ENCODE results near the gene FGA.
A peak's percentile ranks its signal among the peaks of the same experiment; 100 is the strongest.

The FGA gene

DNA sequence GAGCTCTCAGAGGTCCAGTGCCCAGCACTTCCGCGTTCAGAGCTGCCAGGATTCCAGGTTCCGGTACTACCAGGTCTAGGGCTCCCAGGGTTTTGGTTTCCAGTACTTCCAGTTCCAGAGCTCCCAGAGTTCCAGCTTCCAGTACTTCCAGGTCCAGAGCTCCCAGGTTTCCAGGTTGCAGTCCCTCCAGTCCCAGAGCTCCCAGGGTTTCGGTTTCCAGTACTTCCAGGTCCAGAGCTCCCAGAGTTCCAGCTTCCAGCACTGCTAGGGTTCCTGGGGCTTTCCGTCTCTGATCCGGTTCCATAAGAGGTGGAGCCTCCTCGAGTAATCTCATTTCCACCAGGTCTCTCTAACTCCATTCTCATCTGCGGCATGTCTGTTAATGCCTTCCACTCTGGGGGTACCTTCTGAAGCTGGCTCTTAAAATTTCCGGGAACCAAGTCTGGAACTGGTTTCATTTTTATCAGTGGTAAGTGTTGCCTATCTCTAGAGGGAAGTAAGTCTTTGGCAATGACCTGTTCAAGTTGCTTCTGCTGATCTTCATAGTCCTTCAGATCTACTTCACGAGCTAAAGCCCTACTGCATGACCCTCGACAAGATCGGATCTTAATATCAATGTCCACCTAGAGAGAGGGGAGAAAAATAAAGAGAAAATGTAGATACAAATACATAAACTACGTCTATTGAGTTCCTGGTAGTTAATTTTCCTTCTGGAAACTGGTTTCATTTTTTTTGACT, 4.1 kb downstream of the FGA start:
- peak overlapping the region; percentile 13; the same call in 1 of the 2 replicates for H3K4me3 ChIP-seq (ENCODE audit: low read depth, low read length)
- TF ChIP-seq, protein P1, sequence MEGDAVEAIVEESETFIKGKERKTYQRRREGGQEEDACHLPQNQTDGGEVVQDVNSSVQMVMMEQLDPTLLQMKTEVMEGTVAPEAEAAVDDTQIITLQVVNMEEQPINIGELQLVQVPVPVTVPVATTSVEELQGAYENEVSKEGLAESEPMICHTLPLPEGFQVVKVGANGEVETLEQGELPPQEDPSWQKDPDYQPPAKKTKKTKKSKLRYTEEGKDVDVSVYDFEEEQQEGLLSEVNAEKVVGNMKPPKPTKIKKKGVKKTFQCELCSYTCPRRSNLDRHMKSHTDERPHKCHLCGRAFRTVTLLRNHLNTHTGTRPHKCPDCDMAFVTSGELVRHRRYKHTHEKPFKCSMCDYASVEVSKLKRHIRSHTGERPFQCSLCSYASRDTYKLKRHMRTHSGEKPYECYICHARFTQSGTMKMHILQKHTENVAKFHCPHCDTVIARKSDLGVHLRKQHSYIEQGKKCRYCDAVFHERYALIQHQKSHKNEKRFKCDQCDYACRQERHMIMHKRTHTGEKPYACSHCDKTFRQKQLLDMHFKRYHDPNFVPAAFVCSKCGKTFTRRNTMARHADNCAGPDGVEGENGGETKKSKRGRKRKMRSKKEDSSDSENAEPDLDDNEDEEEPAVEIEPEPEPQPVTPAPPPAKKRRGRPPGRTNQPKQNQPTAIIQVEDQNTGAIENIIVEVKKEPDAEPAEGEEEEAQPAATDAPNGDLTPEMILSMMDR (IDR thresholded peaks at IDR 0.05; ENCODE audit: low read depth, low read length), result no peak

DNA sequence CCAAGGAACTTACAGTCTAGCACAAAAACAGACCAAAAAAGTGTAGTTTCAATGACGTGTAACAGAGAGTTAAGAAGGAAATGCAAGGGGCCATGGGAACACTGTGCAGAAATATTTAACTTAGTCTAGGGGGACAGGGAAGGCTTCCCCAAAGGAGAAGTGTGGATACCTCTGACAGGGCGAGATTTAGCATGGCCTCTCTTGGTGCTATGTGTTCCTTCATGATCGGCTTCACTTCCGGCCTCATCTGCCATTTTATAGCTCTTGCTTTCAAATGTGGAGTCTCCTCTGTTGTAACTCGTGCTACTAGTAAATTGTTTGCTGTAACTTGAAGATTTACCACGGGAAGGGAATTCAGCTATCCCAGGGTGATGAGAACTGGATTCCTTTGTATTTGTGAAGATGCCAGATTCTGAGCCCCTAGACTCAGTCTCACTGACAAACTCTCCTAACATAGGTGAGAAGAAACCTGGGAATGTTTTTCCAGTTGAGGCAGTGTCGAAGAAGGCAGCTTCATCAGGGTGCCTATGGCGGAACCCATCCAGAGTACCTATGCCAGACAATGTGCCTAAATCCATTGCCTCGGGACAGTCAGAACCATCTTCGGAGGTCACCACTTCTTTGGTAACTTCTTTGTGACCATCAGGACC, 5.0 kb downstream of the FGA start:
- no peak overlapping the region for H3K4me3 ChIP-seq (ENCODE audit: low read depth, low read length)
- TF ChIP-seq, protein P1 (IDR thresholded peaks at IDR 0.05; ENCODE audit: low read depth, low read length), result no peak

DNA sequence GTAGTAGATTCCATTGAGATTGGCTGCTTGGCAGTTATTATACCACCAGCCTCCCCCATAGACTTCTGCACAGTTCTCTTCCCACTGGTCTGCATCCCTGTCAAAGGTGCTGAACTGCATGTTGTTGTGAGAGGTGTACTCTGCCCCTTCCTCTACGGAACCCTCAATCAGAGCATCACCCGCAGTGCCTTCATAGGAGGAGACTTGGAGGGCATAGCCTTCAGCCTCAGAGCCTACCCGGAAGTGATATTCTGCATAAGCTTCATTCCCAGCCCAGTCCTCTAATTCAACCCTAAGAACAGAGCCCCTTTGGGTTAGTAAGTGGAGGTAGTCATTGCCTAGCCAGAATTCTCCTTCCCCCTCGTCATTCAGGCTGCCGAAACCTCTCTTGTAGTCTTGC, 6.3 kb downstream of the FGA start:
- TF ChIP-seq, protein P1 (IDR thresholded peaks at IDR 0.05; ENCODE audit: low read depth, low read length), result no peak
- H3K4me3 ChIP-seq (ENCODE audit: low read depth, low read length), result no peak overlapping the region

DNA sequence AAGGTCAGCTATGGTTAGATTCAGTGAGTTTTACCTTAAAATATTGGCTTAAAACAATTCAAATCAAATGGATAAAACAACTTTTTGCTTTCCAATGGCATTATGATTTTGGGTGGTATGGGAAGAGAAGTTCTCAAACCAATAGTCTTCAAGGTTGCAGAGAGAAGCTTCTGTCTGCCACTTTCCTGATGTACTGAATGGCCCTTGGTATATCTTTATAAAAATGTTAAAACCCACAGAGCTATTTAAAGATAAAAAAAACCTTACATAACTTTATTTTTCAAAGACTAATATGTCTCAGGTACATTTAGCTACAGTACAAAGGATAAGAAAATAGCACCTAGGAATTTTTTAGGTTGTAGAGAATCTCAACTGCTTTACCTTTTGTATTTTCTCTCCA, 6.9 kb downstream of the FGA start:
- TF ChIP-seq, protein P1 (IDR thresholded peaks at IDR 0.05; ENCODE audit: low read depth, low read length), result no peak
- H3K4me3 ChIP-seq (ENCODE audit: low read depth, low read length), result no peak overlapping the region

DNA sequence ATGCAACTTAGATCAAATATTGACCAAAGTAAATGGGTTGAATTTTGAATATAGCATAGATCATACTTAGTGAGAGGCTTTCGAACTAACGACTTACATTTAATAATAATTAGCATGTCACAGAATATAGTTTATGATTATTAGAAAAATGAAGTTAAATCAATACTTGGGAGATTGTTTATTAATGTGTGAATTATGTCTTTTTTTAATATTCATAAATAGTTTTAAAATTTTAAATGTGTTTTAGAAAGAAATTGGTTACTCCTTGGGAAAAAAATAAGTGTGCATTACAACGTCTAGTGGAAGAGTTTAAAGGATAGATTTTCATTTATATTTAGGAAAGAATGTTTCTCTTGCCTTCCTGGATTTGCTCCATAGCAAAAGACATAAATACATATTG, 7.3 kb downstream of the FGA start:
- no peak overlapping the region for H3K4me3 ChIP-seq (ENCODE audit: low read depth, low read length)
- TF ChIP-seq, protein P1 (IDR thresholded peaks at IDR 0.05; ENCODE audit: low read depth, low read length), result no peak

DNA sequence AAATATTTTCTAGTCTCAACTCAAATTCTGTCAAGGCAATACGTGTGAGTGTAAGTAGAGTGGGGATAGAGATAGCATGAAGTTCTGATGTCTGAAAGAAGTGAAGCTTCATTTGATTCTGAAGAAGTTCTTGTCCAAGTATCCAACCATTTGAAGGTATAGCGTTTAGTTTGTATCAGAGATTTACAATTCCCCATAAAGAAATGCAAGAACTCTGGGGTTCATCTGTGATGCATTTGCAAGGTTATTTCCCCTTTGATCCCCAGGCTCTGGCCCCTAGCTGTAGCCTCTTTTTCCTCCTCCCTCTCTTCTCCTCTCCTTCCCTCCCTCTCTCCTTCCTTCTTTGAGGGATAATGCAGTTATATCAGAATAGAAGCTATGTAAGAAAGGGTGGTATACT, 7.8 kb downstream of the FGA start:
- TF ChIP-seq, protein P1 (IDR thresholded peaks at IDR 0.05; ENCODE audit: low read depth, low read length), result no peak
- no peak overlapping the region for H3K4me3 ChIP-seq (ENCODE audit: low read depth, low read length)

DNA sequence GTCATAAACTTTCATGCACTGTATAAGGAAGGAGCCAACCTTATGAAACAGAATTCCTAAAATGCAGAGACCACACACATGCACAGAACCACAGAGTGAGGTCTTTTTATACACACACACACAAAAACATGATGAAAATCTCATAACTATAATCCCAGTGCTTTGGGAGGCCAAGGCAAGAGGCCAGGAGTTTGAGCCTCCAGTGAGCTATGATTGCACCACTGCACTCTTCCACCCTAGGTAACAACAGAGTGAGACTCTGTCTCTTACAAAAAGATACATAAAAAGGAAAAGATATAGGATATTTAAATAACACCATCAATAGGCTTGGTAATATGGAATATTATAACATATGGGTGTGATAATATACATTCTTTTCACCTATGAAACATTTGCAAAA, 10.6 kb downstream of the FGA start:
- no peak overlapping the region for H3K4me3 ChIP-seq (ENCODE audit: low read depth, low read length)

More for the DNA sequence above, 10.6 kb downstream of the FGA start:
- TF ChIP-seq, protein P1 (IDR thresholded peaks at IDR 0.05; ENCODE audit: low read depth, low read length), result no peak

Data from WI38 (cell line).